NCI-H510A (cell line): ENCODE data around the gene GTF2A1.
A peak's percentile ranks its signal among the peaks of the same experiment; 100 is the strongest.

ENCODE experiments used
- DNase-seq: peaks from one replicate; lab custom pipeline; 2025; lab: John Stamatoyannopoulos, UW

Gene GTF2A1

DNA sequence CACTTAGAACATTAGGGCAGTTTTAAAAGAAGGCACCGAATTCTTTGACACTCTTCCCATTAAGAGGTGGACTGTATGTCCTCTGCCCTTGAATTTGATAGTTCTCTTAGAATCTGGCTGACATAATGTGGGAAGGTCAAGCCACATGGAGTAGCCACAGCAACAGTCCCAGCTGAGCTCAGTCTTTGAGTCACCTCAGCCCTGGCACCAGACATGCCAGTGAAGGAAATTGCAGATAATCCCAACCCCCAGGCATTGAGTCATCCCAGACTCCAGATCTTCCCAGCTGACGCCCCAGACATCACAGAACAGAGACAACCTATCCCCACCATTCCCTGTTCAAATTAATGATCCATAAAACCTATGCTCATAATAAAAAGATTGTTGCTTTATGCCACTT, 83.4 kb downstream of the GTF2A1 start:
- no peak for DNase-seq

DNA sequence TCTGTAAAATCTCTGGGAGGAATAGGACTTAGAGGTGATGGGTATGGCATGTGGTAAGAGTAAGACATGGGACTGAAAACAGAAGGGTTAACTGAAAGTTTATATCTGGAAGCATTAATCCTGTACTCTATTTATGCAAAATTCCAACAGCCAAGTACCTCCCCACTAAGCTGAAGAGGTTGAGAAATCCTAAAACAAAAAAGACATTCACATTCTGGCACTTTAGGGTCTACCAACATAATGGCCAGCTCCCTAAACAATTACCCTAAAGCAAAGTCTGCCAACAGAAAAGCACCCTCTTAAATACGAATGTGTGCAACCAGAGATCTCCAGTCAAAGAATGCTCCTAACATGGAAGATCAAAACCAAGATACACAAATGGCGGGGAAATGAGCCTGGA, 87.4 kb downstream of the GTF2A1 start:
- DNase-seq = no peak

DNA sequence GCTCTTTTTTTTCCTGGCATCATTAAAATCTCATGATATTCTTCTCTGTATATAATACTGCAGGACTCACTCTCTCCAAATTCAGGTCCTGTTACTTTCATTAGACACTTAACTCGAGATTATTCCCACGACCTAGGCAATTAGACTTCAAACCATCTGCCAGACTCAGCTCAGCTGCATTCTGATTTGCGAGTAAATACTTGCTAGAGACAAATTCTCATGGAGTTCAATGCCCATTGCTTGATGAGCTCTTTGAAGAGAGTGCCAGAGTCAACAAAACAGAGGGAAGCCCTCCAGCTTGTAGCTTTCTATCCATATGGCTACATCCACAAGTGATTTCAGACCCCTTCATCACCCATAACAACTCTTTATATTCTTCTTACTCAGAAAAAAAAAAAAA, 88.3 kb downstream of the GTF2A1 start:
- peak; percentile 13 for DNase-seq

GRCh38 chr14:81129242-81129641, 91.5 kb downstream of the GTF2A1 start:
- no peak for DNase-seq

- DNase-seq = no peak
These were observed 93.0 kb downstream of the GTF2A1 start for GRCh38 chr14:81127785-81128184.

DNA sequence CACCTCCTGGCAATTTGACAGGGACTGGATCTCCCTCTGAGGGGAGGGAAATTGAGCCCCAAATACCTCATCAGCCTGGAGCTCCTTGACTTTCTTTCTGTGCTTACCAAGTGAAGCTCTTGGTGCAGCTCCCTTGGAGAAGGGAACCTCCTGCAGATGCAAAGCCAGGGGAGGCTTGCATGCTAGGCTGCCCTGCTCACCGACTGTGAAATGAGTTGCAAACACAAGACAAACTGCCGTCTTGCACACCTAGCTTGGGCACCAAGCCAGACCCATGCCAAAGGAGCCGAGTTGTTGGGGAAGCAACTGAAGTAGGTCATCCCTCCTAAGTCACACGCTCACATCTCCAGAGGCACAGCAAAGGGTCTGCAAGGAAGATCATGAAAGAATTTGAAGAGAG, 95.2 kb downstream of the GTF2A1 start:
- no peak for DNase-seq
